PC-9 (cell line): ENCODE data around the gene KIF26A. TPM values are rescaled to one million over a fixed set of nuclear protein-coding genes. Genes with fewer than 3 reads are reported as not detected.

Source experiments
- BruUV-seq: library from RNA; stranded (reverse); fragments of 400-500 nt; replicated peaks from 2 replicates; lab custom pipeline; 2021; lab: Mats Ljungman, UMichigan
- CTCF ChIA-PET: fragments of 300-600 bp; sonication (Branson Sonifier 250); formaldehyde crosslinking; loops from one replicate; lab custom pipeline; 2022; ENCODE audit warnings: antibody characterized with exemption; lab: Charles Lee
- POLR2A ChIA-PET: fragments of 300-600 bp; sonication (Branson Sonifier 250); formaldehyde crosslinking; loops from one replicate; lab custom pipeline; 2022; ENCODE audit warnings: antibody characterized with exemption; ENCODE audit not compliant: unreplicated experiment; lab: Charles Lee
- DNase-seq, 2 experiments: peaks; one replicate each; pipeline versions ENCODE4 v3.0.0 to v3.0.0-alpha.2; 2015 to 2022; ENCODE audit warnings: mixed read lengths in 1 of 2
- H2AFZ ChIP-seq: fragments of 200-600 bp; sonication (generic); 2 replicates; pipeline ENCODE4 v1.8.1; 2017; ENCODE audit warnings: antibody characterized with exemption
- H3F3A ChIP-seq: fragments of 200-600 bp; sonication (generic); 2 replicates; pipeline ENCODE4 v1.8.1; 2017; ENCODE audit warnings: antibody characterized with exemption, mild to moderate bottlenecking, low read depth; ENCODE audit not compliant: insufficient read depth
- H3K27ac ChIP-seq: fragments of 200-600 bp; sonication (generic); 2 replicates; pipeline ENCODE4 v1.6.1; 2016; ENCODE audit warnings: mixed run types
- H3K27me3 ChIP-seq: fragments of 200-600 bp; sonication (generic); 2 replicates; pipeline ENCODE4 v1.6.1; 2016; ENCODE audit warnings: low read depth, mixed run types; ENCODE audit not compliant: insufficient read depth
- H3K36me3 ChIP-seq: fragments of 200-600 bp; sonication (generic); 2 replicates; pipeline ENCODE4 v1.6.1; 2016; ENCODE audit warnings: low read depth, mixed run types
- H3K4me1 ChIP-seq: fragments of 200-600 bp; sonication (generic); replicated peaks from 2 replicates; pipeline ENCODE4 v1.6.1; 2016; ENCODE audit warnings: mixed run types; ENCODE audit not compliant: insufficient read depth
- H3K4me2 ChIP-seq: fragments of 200-600 bp; sonication (generic); 2 replicates; pipeline ENCODE4 v1.6.1; 2017; ENCODE audit warnings: mixed run types
- H3K4me3 ChIP-seq: fragments of 200-600 bp; sonication (generic); 2 replicates; pipeline ENCODE4 v1.6.1; 2016; ENCODE audit warnings: mixed run types
- H3K79me2 ChIP-seq: fragments of 200-600 bp; sonication (generic); 2 replicates; pipeline ENCODE4 v1.6.1; 2017; ENCODE audit warnings: low read depth, mixed run types
- H3K9me2 ChIP-seq: fragments of 200-600 bp; sonication (generic); 2 replicates; pipeline ENCODE4 v1.8.1; 2017; ENCODE audit warnings: mild to moderate bottlenecking; ENCODE audit not compliant: insufficient read depth
- H3K9me3 ChIP-seq: fragments of 200-600 bp; sonication (generic); 2 replicates; pipeline ENCODE4 v1.8.1; 2016; ENCODE audit warnings: low read depth; ENCODE audit not compliant: insufficient read depth
- H4K20me1 ChIP-seq: fragments of 200-600 bp; sonication (generic); 2 replicates; pipeline ENCODE4 v1.8.1; 2017; ENCODE audit not compliant: insufficient read depth
- EZH2 ChIP-seq: fragments of 200-600 bp; sonication (generic); IDR thresholded peaks from 2 replicates; pipeline ENCODE4 v1.8.0; 2017; ENCODE audit warnings: antibody characterized with exemption, low read depth
- intact Hi-C: fragments of 100-400 bp; cut with micrococcal nuclease; formaldehyde crosslinking; loops from one replicate; pipeline ENCODE4 v1.10.0; 2022; ENCODE audit not compliant: unreplicated experiment
- total RNA-seq: library from RNA; stranded (reverse); gene quantifications from 2 replicates; pipeline ENCODE4 v1.2.3, GENCODE V29; 2021
- TF ChIP-seq, protein P1 (sequence below): fragments of 200-600 bp; sonication (generic); conservative IDR thresholded peaks from 2 replicates; pipeline ENCODE4 v1.6.1; 2017; ENCODE audit warnings: mixed run types, antibody characterized with exemption, mild to moderate bottlenecking, moderate library complexity

The KIF26A gene
- total RNA-seq, 1 experiment from 2014 or later: 0.17 TPM

DNA sequence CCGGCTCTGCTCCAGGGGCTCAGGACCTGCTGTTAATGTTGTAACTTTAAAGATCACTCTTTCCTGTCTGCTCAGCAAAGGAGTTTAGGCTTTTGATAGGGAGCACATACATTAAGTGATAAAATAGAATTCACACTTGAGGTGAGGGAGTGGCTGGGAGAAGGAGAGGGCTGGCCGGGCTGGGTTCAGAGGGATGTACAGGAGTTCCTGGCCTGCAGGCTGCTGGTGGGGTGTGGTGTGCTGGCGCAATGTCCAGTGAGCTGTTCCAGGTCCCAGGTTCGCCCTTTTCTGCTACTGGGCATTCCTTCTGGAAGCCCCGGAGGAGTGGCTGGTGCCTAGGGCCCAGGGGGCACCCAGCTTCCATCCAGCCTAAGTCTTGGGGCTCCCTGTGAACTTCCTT lies 17.8 kb downstream of the KIF26A start:
- H3K79me2 ChIP-seq: no peaks in the 10 kb centered on the region
- H3K4me1 ChIP-seq: no peaks in the 10 kb centered on the region

DNA sequence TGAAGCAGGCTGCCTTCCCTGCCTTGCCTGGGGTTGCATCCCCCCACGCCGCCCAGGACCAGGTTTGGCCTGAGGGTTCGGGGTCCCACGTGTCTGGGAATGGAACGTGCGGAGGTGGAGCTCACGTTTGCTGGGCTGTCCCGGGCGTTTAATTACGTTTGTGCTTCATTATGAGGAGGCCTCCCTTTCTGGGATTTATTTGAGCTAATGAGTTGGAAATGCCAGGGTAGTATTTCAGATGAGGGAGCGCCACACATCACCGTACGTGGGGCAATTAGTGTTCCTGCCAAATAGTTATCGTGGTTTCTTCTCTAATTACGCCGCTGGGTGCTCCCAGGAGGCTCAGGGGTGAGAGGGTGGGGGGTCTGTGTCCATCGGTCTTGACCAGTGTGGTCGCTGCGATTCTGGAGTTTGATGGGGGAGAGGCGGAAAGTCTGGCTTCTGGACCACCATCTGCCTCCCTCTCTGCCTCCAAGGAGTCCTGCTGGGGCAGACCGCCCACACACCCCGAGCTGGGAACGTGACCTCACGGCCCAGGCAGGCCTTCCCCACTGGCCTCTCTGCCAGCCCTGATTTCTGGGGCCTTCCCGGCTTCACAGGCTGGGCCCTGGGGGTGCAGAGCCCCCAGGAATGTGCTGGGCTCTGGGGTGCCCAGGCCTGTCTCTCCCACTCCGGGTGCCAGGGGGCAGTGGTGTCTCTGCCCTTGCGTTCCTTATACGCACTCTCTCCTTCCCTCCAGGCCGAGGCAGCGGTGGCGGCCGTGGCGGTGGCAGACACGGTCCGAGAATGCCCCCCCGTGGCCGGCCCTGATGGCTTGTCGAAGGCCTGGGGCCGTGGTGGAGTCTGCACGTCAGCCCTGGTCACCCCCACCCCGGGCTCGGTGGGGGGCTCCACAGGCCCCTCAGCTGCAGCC lies 18.9 kb downstream of the KIF26A start:
- Histone ChIP-seq H3K27ac (no peak overlapping the region), H2AFZ (no peak overlapping the region), H3F3A (no peaks in the 10 kb centered on the region), H3K27me3 (peaks cover 78% of the 10 kb centered on the region), H3K4me3 (no peak overlapping the region), H3K4me1 (no peaks in the 10 kb centered on the region), H3K4me2 (no peak overlapping the region), H3K9me2 (no peaks in the 10 kb centered on the region), H3K36me3 (no peaks in the 10 kb centered on the region), H3K9me3 (no peaks in the 10 kb centered on the region), H4K20me1 (no peaks in the 10 kb centered on the region), H3K79me2 (no peaks in the 10 kb centered on the region)
- TF ChIP-seq, protein P1, sequence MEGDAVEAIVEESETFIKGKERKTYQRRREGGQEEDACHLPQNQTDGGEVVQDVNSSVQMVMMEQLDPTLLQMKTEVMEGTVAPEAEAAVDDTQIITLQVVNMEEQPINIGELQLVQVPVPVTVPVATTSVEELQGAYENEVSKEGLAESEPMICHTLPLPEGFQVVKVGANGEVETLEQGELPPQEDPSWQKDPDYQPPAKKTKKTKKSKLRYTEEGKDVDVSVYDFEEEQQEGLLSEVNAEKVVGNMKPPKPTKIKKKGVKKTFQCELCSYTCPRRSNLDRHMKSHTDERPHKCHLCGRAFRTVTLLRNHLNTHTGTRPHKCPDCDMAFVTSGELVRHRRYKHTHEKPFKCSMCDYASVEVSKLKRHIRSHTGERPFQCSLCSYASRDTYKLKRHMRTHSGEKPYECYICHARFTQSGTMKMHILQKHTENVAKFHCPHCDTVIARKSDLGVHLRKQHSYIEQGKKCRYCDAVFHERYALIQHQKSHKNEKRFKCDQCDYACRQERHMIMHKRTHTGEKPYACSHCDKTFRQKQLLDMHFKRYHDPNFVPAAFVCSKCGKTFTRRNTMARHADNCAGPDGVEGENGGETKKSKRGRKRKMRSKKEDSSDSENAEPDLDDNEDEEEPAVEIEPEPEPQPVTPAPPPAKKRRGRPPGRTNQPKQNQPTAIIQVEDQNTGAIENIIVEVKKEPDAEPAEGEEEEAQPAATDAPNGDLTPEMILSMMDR: peak; percentile 59; the same call in 1 of the 2 replicates
- no peak for TF ChIP-seq EZH2
- ChIA-PET CTCF (no interaction called here), POLR2A (no interaction called here)
- intact Hi-C loops: no loop called here
- no TSS peak for BruUV-seq
- DNase-seq: no peak

More for the DNA sequence above, 17.8 kb downstream of the KIF26A start:
- ChIA-PET CTCF (no interaction called here), POLR2A (no interaction called here)
- Histone ChIP-seq H2AFZ (no peak overlapping the region), H3F3A (no peaks in the 10 kb centered on the region), H4K20me1 (no peaks in the 10 kb centered on the region), H3K27ac (no peak overlapping the region), H3K9me3 (no peaks in the 10 kb centered on the region), H3K27me3 (peaks cover 70% of the 10 kb centered on the region), H3K36me3 (no peaks in the 10 kb centered on the region), H3K4me2 (no peak overlapping the region), H3K9me2 (no peaks in the 10 kb centered on the region), H3K4me3 (no peak overlapping the region)
- DNase-seq: no peak
- BruUV-seq: no TSS peak
- intact Hi-C loops: no loop called here
- TF ChIP-seq, protein P1: no peak
- TF ChIP-seq EZH2: no peak

DNA sequence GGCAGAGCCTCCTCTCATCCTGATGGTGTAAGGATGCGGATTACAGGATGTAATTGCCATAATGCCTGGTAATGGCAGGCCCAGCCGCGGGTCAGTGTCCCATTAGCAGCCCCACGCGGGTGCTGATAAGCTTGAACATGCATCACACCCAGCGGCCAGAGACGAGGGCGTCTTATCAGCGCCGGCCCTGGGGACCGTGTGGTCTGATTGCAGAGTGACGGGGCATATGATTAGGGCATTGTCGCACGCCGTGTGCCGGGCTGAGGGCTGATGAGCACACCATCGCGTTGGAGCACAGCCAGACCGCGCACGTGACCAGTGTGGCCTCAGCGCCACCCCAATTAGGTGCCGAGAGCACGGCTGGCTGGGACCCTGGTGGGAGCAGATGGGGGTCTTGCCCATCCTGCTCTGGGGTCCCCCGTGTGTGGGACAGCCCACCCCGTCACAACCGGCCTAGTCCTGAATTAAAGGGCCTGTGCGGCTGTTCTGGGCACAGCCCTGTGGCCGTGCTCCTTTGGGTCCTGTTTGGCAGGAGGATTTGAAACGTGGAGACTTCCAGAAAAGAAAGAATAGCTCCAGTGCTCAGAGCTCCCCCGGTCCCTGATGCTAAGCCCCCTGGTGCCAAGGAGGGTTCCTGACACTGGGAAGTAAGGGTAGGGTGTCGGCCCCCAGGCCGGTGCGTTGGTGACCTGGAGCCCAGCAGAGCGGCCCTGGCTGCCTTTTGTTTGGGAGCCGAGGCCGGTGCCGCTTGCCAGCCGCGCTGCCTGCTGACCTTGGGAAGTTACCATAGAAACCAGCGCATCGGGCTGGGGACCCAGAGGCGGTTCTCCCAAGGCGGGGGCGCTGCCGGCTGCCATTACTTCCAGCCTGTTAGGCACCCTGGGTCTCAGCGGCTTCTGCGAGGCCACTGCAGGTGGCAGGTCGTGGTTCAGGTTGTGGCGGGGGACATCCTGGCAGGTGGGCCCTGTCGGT lies 20.7 kb downstream of the KIF26A start:
- CTCF ChIA-PET: no interaction called here
- TF ChIP-seq, protein P1: no peak
- no peak for TF ChIP-seq EZH2

More for the DNA sequence above, 20.7 kb downstream of the KIF26A start:
- no TSS peak for BruUV-seq
- H3K4me1 ChIP-seq: no peaks in the 10 kb centered on the region
- H3K79me2 ChIP-seq: no peaks in the 10 kb centered on the region
- no peak for DNase-seq
- no peak overlapping the region for H3K27ac ChIP-seq
- H4K20me1 ChIP-seq: no peaks in the 10 kb centered on the region
- no peaks in the 10 kb centered on the region for H3K9me3 ChIP-seq
- no peaks in the 10 kb centered on the region for H3F3A ChIP-seq
- intact Hi-C loops: no loop called here
- H3K4me3 ChIP-seq: no peak overlapping the region
- POLR2A ChIA-PET: no interaction called here
- H3K4me2 ChIP-seq: no peak overlapping the region
- H2AFZ ChIP-seq: no peak overlapping the region
- peaks cover 83% of the 10 kb centered on the region for H3K27me3 ChIP-seq
- H3K36me3 ChIP-seq: no peaks in the 10 kb centered on the region
- no peaks in the 10 kb centered on the region for H3K9me2 ChIP-seq
